Progenitor cell of endocrine pancreas (in vitro differentiated cells): ENCODE results near the gene CACNA1E. TPM values are rescaled to one million over a fixed set of nuclear protein-coding genes. Genes with fewer than 3 reads are reported as not detected.

Experiments
- DNase-seq: peaks from one replicate; pipeline ENCODE4 v3.0.0; 2021; ENCODE audit warnings: low spot score; ENCODE audit not compliant: unreplicated experiment
- H3K27ac Mint-ChIP-seq: 2 replicates; pipeline ENCODE4 v1.8.0; 2021; ENCODE audit warnings: mild to moderate bottlenecking, moderate library complexity, mixed read lengths
- H3K27me3 Mint-ChIP-seq: 2 replicates; pipeline ENCODE4 v1.8.0; 2021; ENCODE audit warnings: mixed read lengths
- H3K36me3 Mint-ChIP-seq: 2 replicates; pipeline ENCODE4 v1.8.0; 2022; ENCODE audit warnings: mixed read lengths; ENCODE audit not compliant: insufficient read depth
- H3K4me1 Mint-ChIP-seq: 2 replicates; pipeline ENCODE4 v1.8.0; 2021; ENCODE audit warnings: low read depth, mixed read lengths
- H3K4me3 Mint-ChIP-seq: 2 replicates; pipeline ENCODE4 v1.8.0; 2021; ENCODE audit warnings: low read depth, mild to moderate bottlenecking, moderate library complexity, mixed read lengths
- H3K9me3 Mint-ChIP-seq: 2 replicates; pipeline ENCODE4 v1.8.0; 2021; ENCODE audit warnings: low read depth, mixed read lengths
- total RNA-seq: library from RNA; stranded (reverse); gene quantifications from 2 replicates; pipeline ENCODE4 v1.2.1, GENCODE V29; 2021
- TF ChIP-seq, protein P1 (sequence below): fragments of 200-600 bp; sonication (generic); IDR thresholded peaks from one replicate; pipeline ENCODE4 v1.5.0; 2021; ENCODE audit warnings: antibody characterized with exemption, mild to moderate bottlenecking; ENCODE audit not compliant: unreplicated experiment

Gene CACNA1E
- total RNA-seq, 1 donor from 2014 or later: 0.55 TPM

DNA sequence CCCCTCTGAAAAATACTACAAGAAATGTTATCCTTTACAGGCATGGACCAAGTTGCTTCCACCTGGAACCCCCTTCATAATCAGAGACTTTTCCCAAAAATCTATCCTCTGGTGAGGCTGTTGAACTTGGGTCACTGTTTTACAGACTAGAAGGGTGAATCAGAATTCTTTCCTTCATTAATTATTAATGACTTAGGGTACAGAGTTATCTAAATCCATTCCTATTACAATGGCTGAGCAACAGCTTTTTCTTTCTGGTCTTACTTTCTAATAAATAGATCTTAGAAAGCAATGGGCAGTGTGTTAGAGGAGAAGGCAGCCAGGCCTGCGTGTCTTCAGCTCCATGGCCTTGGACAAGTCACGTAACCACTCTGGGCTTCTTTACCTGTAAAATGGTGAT, 294.0 kb downstream of the CACNA1E start:
- DNase-seq: no peak
- H3K4me3 Mint-ChIP-seq: no peak overlapping the region
- H3K27me3 Mint-ChIP-seq: peaks cover 3% of the 10 kb centered on the region
- H3K4me1 Mint-ChIP-seq: peaks cover 10% of the 10 kb centered on the region
- no peaks in the 10 kb centered on the region for H3K9me3 Mint-ChIP-seq
- H3K36me3 Mint-ChIP-seq: no peaks in the 10 kb centered on the region
- no peak overlapping the region for H3K27ac Mint-ChIP-seq
- TF ChIP-seq, protein P1, sequence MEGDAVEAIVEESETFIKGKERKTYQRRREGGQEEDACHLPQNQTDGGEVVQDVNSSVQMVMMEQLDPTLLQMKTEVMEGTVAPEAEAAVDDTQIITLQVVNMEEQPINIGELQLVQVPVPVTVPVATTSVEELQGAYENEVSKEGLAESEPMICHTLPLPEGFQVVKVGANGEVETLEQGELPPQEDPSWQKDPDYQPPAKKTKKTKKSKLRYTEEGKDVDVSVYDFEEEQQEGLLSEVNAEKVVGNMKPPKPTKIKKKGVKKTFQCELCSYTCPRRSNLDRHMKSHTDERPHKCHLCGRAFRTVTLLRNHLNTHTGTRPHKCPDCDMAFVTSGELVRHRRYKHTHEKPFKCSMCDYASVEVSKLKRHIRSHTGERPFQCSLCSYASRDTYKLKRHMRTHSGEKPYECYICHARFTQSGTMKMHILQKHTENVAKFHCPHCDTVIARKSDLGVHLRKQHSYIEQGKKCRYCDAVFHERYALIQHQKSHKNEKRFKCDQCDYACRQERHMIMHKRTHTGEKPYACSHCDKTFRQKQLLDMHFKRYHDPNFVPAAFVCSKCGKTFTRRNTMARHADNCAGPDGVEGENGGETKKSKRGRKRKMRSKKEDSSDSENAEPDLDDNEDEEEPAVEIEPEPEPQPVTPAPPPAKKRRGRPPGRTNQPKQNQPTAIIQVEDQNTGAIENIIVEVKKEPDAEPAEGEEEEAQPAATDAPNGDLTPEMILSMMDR: no peak

DNA sequence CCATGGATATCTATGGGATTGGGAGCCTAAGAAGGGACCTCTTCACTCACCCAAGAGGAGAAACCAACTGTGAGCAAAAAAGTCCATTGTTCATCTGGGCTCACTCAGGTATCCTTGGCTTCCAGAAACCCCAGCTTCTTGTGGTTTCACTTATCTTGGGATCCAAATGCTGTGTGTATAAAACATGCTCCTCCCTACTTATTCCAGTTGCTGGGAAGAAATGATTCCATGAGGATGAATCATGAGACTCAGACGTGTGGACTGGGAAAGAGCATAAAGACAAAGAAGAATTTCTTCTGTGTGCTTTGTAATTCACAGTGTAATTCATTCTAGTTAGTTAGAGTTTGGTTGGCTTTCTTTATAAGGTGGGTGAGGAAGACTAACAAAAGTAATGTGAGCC, 294.5 kb downstream of the CACNA1E start:
- H3K4me1 Mint-ChIP-seq: peaks cover 10% of the 10 kb centered on the region

DNA sequence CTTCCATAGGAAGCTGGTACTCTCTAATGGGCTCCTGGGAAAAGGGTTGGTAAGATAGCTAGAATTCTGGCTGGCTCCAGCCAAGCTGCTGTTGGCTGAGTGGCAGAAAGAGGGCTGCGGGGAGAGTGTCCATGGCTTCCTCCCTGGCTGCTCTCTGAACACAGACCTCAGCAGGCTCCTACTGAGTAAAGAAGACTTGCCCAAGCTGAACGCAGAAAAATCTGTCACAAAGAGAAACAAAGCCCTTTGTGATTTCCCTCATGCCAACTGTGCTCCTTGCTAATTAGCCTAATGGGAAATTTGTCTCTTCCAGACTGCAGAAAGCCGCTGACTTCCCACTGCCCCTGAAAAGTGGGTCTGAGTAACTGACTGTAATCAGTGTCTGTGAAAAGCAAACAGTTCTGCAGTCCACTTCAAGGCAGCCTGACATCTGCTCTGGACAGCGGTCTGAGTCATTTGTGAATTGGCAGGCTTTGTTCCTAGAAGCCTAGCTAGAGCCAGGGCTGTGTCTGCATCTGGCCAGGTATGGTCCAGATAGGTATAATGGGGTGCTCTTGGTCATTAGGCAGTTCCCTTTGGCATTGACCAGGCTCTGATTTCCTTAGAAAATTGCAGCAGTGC, 295.4 kb downstream of the CACNA1E start:
- no peaks in the 10 kb centered on the region for H3K36me3 Mint-ChIP-seq
- TF ChIP-seq, protein P1: no peak
- peaks cover 10% of the 10 kb centered on the region for H3K4me1 Mint-ChIP-seq
- no peak for DNase-seq
- peaks cover 7% of the 10 kb centered on the region for H3K27me3 Mint-ChIP-seq
- no peak overlapping the region for H3K4me3 Mint-ChIP-seq
- H3K9me3 Mint-ChIP-seq: no peaks in the 10 kb centered on the region
- peak overlapping the region; percentile 91 for H3K27ac Mint-ChIP-seq

More for the DNA sequence above, 294.5 kb downstream of the CACNA1E start:
- no peak for DNase-seq
- peaks cover 4% of the 10 kb centered on the region for H3K27me3 Mint-ChIP-seq
- TF ChIP-seq, protein P1: no peak
- H3K36me3 Mint-ChIP-seq: no peaks in the 10 kb centered on the region
- no peaks in the 10 kb centered on the region for H3K9me3 Mint-ChIP-seq
- no peak overlapping the region for H3K27ac Mint-ChIP-seq
- no peak overlapping the region for H3K4me3 Mint-ChIP-seq

DNA sequence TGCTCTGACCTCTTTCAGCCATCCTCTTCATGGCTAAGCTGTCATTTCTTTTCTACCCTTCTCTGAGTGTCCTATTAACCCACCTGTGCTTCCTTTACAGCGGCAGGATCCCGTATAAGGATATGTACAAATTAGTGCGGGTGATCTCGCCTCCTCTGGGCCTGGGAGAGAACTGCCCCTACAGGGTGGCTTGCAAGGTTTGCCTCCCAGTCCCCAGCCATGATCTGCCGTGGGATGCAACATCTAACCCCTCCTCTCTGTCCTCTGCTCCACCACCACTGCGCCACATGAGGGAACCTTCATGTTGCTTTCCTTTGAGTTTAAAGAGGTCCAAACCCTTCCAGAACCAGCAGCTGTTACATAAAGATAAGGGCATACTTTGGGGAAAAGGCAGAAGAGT, 296.0 kb downstream of the CACNA1E start:
- TF ChIP-seq, protein P1: no peak
- DNase-seq: no peak
- H3K4me1 Mint-ChIP-seq: peaks cover 10% of the 10 kb centered on the region
- H3K36me3 Mint-ChIP-seq: no peaks in the 10 kb centered on the region
- no peaks in the 10 kb centered on the region for H3K9me3 Mint-ChIP-seq
- peak overlapping the region; percentile 91 for H3K27ac Mint-ChIP-seq
- no peak overlapping the region for H3K4me3 Mint-ChIP-seq
- peaks cover 7% of the 10 kb centered on the region for H3K27me3 Mint-ChIP-seq

DNA sequence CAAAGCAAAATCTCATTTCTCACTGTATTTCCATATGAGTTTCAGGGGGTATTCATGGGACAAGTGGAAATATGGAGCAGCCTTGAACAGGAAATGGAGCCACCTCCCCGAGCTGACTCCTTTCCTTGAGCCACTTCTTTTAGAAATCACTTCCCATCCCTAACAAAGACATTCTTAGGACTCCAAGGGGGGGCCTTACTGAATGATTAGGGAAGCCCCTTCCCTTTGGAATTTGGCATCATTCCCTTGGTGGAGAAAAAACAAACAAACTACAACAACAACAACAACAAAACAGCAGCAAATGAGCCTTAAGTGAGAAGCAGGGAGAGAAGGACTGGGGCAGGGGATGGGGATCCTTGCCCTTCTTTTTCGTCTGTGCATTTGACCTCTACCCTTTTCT, 299.9 kb downstream of the CACNA1E start:
- no peaks in the 10 kb centered on the region for H3K9me3 Mint-ChIP-seq

More for the DNA sequence above, 299.9 kb downstream of the CACNA1E start:
- Mint-ChIP-seq H3K4me3 (no peak overlapping the region), H3K27ac (no peak overlapping the region), H3K4me1 (peaks cover 15% of the 10 kb centered on the region), H3K36me3 (no peaks in the 10 kb centered on the region), H3K27me3 (peaks cover 7% of the 10 kb centered on the region)
- no peak for DNase-seq
- TF ChIP-seq, protein P1: no peak
